ENCODE results near the gene EPN1. TPM values are rescaled to one million over a fixed set of nuclear protein-coding genes. Genes with fewer than 3 reads are reported as not detected.

EPN1 gene
- total and polyA plus RNA-seq, 4 donors: 18.6 to 117 (median 77.8) TPM

DNA sequence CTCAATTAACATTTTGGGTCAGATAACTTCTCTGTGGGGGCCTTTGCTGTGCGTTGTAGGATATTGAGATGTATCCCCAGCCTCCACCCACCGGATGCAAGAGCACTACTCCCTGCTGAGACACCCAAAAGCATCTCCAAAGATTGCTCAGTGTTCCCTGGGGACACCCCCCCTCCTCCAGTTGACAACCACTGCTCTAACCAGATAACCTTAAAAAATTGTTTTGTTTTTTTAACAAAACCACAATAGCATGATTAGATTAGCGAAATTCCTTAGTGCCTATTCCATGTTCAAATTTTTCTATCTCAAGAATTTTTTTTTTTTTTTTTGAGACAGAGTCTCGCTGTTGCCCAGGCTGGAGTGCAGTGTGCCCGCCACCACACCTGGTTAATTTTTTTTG lies 2.6 kb upstream of the EPN1 start:
- Histone ChIP-seq H3K4me1 (ENCODE audit: control insufficient read depth in 4 of 4, insufficient read depth in 4 of 4, low read length in 3 of 4) (peaks cover 4 to 41% (median 30%) of the 10 kb centered on the region in 4 donors), H3K27ac (ENCODE audit: low read depth in 1 of 2, low read length in 2 of 2) (no peak overlapping the region), H3K27me3 (ENCODE audit: control insufficient read depth in 4 of 4, insufficient read depth in 4 of 4, low read length in 3 of 4) (no peaks in the 10 kb centered on the region), H3K36me3 (ENCODE audit: control insufficient read depth in 4 of 4, insufficient read depth in 3 of 4, low read depth in 1 of 4, low read length in 3 of 4) (peaks cover 11 to 39% (median 27%) of the 10 kb centered on the region in 4 donors), H3K4me3 (ENCODE audit: low read depth in 1 of 3, low read length in 3 of 3) (no peak overlapping the region), H3K9me3 (ENCODE audit: control insufficient read depth in 4 of 4, low read length in 3 of 4) (no peaks in the 10 kb centered on the region), H3K9ac (ENCODE audit: low read depth in 1 of 2, low read length in 2 of 2) (no peak overlapping the region)
- 91% methylated on average over 5 of the region's 5 CpGs for WGBS
- DNase-seq (ENCODE audit: low spot score): no peak
- no peak for TF ChIP-seq GABPA (IDR thresholded peaks at IDR 0.05 in 1 of 2, conservative IDR thresholded peaks at IDR 0.05 in 1 of 2)

DNA sequence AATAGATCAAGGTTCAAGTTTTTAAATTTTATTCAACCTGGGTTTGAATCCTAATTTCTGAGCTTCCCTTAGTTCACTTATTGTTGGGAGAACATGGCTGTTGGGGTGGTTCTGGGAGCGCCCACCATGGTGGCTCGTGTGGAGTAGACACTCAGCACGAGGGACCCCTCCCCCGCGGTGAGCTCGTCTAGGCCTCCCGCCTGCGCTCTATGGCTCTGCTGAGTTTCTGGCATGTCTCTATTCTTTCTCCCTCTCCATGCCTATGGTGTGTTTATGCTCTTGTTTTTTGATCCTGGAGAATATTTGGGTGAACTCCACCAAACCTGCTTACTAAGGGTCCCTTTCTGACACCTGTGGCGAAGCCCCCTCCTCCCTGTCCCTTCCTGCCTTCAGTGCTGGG lies 1.6 kb upstream of the EPN1 start:
- Histone ChIP-seq H3K4me3 (ENCODE audit: low read depth in 1 of 3, low read length in 3 of 3) (no peak overlapping the region), H3K27ac (ENCODE audit: low read depth in 1 of 2, low read length in 2 of 2) (no peak overlapping the region), H3K4me1 (ENCODE audit: control insufficient read depth in 4 of 4, insufficient read depth in 4 of 4, low read length in 3 of 4) (peaks cover 7 to 52% (median 40%) of the 10 kb centered on the region in 4 donors), H3K36me3 (ENCODE audit: control insufficient read depth in 4 of 4, insufficient read depth in 3 of 4, low read depth in 1 of 4, low read length in 3 of 4) (peaks cover 7 to 32% (median 19%) of the 10 kb centered on the region in 4 donors), H3K9me3 (ENCODE audit: control insufficient read depth in 4 of 4, low read length in 3 of 4) (no peaks in the 10 kb centered on the region), H3K9ac (ENCODE audit: low read depth in 1 of 2, low read length in 2 of 2) (no peak overlapping the region), H3K27me3 (ENCODE audit: control insufficient read depth in 4 of 4, insufficient read depth in 4 of 4, low read length in 3 of 4) (no peaks in the 10 kb centered on the region)
- no peak for TF ChIP-seq RAD21 (IDR thresholded peaks at IDR 0.05)
- no peak for TF ChIP-seq JUND (IDR thresholded peaks at IDR 0.05)
- TF ChIP-seq, protein P1, sequence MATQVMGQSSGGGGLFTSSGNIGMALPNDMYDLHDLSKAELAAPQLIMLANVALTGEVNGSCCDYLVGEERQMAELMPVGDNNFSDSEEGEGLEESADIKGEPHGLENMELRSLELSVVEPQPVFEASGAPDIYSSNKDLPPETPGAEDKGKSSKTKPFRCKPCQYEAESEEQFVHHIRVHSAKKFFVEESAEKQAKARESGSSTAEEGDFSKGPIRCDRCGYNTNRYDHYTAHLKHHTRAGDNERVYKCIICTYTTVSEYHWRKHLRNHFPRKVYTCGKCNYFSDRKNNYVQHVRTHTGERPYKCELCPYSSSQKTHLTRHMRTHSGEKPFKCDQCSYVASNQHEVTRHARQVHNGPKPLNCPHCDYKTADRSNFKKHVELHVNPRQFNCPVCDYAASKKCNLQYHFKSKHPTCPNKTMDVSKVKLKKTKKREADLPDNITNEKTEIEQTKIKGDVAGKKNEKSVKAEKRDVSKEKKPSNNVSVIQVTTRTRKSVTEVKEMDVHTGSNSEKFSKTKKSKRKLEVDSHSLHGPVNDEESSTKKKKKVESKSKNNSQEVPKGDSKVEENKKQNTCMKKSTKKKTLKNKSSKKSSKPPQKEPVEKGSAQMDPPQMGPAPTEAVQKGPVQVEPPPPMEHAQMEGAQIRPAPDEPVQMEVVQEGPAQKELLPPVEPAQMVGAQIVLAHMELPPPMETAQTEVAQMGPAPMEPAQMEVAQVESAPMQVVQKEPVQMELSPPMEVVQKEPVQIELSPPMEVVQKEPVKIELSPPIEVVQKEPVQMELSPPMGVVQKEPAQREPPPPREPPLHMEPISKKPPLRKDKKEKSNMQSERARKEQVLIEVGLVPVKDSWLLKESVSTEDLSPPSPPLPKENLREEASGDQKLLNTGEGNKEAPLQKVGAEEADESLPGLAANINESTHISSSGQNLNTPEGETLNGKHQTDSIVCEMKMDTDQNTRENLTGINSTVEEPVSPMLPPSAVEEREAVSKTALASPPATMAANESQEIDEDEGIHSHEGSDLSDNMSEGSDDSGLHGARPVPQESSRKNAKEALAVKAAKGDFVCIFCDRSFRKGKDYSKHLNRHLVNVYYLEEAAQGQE (IDR thresholded peaks at IDR 0.05): no peak
- TF ChIP-seq, protein P2, sequence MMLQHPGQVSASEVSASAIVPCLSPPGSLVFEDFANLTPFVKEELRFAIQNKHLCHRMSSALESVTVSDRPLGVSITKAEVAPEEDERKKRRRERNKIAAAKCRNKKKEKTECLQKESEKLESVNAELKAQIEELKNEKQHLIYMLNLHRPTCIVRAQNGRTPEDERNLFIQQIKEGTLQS (IDR thresholded peaks at IDR 0.05): no peak
- TF ChIP-seq SP1 (IDR thresholded peaks at IDR 0.05): no peak
- TF ChIP-seq FOXA2 (IDR thresholded peaks at IDR 0.05): no peak
- no peak for DNase-seq (ENCODE audit: low spot score)
- 84% methylated on average over 9 of the region's 9 CpGs for whole genome bisulfite sequencing

DNA sequence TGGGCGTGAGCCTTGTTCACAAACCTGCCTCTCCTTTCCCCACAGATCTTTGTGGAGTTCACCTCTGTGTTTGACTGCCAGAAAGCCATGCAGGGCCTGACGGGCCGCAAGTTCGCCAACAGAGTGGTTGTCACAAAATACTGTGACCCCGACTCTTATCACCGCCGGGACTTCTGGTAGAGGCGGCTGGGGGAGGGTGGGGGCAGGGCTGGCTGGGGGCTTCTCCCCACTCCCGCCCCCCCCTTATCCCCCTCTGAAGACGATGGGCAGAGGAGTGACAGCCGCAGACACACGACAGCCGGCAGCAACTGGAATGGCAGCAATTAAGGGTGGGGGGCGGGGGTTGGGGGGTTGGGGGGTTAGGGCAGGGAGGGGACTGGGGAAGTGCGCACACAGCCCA lies 1.1 kb upstream of the EPN1 start:
- Histone ChIP-seq H3K27me3 (ENCODE audit: control insufficient read depth in 4 of 4, insufficient read depth in 4 of 4, low read length in 3 of 4) (no peaks in the 10 kb centered on the region), H3K27ac (ENCODE audit: low read depth in 1 of 2, low read length in 2 of 2) (no peak overlapping the region), H3K4me1 (ENCODE audit: control insufficient read depth in 4 of 4, insufficient read depth in 4 of 4, low read length in 3 of 4) (peaks cover 7 to 56% (median 45%) of the 10 kb centered on the region in 4 donors), H3K36me3 (ENCODE audit: control insufficient read depth in 4 of 4, insufficient read depth in 3 of 4, low read depth in 1 of 4, low read length in 3 of 4) (peaks cover 7 to 32% (median 19%) of the 10 kb centered on the region in 4 donors), H3K9me3 (ENCODE audit: control insufficient read depth in 4 of 4, low read length in 3 of 4) (no peaks in the 10 kb centered on the region), H3K4me3 (ENCODE audit: low read depth in 1 of 3, low read length in 3 of 3) (no peak overlapping the region), H3K9ac (ENCODE audit: low read depth in 1 of 2, low read length in 2 of 2) (no peak overlapping the region)
- 82% methylated on average over 15 of the region's 15 CpGs for WGBS
- DNase-seq (ENCODE audit: low spot score): no peak
- TF ChIP-seq YY1 (IDR thresholded peaks at IDR 0.05) (no peak), TAF1 (conservative IDR thresholded peaks at IDR 0.05) (no peak), EGR1 (IDR thresholded peaks at IDR 0.05; ENCODE audit: low read depth in 2 of 2) (no peak), HNF4A (conservative IDR thresholded peaks at IDR 0.05) (no peak), NR2F2 (IDR thresholded peaks at IDR 0.05) (no peak), JUND (IDR thresholded peaks at IDR 0.05) (no peak), SP1 (IDR thresholded peaks at IDR 0.05) (no peak), RXRA (IDR thresholded peaks at IDR 0.05) (no peak), RAD21 (IDR thresholded peaks at IDR 0.05) (no peak)
- TF ChIP-seq, protein P3, sequence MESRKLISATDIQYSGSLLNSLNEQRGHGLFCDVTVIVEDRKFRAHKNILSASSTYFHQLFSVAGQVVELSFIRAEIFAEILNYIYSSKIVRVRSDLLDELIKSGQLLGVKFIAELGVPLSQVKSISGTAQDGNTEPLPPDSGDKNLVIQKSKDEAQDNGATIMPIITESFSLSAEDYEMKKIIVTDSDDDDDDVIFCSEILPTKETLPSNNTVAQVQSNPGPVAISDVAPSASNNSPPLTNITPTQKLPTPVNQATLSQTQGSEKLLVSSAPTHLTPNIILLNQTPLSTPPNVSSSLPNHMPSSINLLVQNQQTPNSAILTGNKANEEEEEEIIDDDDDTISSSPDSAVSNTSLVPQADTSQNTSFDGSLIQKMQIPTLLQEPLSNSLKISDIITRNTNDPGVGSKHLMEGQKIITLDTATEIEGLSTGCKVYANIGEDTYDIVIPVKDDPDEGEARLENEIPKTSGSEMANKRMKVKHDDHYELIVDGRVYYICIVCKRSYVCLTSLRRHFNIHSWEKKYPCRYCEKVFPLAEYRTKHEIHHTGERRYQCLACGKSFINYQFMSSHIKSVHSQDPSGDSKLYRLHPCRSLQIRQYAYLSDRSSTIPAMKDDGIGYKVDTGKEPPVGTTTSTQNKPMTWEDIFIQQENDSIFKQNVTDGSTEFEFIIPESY (IDR thresholded peaks at IDR 0.05): no peak
- TF ChIP-seq, protein P4, sequence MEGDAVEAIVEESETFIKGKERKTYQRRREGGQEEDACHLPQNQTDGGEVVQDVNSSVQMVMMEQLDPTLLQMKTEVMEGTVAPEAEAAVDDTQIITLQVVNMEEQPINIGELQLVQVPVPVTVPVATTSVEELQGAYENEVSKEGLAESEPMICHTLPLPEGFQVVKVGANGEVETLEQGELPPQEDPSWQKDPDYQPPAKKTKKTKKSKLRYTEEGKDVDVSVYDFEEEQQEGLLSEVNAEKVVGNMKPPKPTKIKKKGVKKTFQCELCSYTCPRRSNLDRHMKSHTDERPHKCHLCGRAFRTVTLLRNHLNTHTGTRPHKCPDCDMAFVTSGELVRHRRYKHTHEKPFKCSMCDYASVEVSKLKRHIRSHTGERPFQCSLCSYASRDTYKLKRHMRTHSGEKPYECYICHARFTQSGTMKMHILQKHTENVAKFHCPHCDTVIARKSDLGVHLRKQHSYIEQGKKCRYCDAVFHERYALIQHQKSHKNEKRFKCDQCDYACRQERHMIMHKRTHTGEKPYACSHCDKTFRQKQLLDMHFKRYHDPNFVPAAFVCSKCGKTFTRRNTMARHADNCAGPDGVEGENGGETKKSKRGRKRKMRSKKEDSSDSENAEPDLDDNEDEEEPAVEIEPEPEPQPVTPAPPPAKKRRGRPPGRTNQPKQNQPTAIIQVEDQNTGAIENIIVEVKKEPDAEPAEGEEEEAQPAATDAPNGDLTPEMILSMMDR (IDR thresholded peaks at IDR 0.05; ENCODE audit: low read depth, low read length, missing input control): no peak
- TF ChIP-seq, protein P5, sequence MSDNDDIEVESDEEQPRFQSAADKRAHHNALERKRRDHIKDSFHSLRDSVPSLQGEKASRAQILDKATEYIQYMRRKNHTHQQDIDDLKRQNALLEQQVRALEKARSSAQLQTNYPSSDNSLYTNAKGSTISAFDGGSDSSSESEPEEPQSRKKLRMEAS (IDR thresholded peaks at IDR 0.05): no peak
- TF ChIP-seq, protein P1 (IDR thresholded peaks at IDR 0.05): no peak
- TF ChIP-seq, protein P2 (IDR thresholded peaks at IDR 0.05): no peak

All from liver (tissue), 9 donors.